DMS114 treated with DMSO at 0.1 percent for 48 hours (cell line): ENCODE measurements around the gene HSD11B1L.
"Not testable (repeated sequence)": the region's sequence is repeated elsewhere in the genome, so short reads cannot be mapped to it uniquely, and the experiment has no call there.

Experiments used
- DNase-seq: peaks from one replicate; lab custom pipeline; 2025; ENCODE audit not compliant: unreplicated experiment; lab: John Stamatoyannopoulos, UW

The HSD11B1L gene

DNA sequence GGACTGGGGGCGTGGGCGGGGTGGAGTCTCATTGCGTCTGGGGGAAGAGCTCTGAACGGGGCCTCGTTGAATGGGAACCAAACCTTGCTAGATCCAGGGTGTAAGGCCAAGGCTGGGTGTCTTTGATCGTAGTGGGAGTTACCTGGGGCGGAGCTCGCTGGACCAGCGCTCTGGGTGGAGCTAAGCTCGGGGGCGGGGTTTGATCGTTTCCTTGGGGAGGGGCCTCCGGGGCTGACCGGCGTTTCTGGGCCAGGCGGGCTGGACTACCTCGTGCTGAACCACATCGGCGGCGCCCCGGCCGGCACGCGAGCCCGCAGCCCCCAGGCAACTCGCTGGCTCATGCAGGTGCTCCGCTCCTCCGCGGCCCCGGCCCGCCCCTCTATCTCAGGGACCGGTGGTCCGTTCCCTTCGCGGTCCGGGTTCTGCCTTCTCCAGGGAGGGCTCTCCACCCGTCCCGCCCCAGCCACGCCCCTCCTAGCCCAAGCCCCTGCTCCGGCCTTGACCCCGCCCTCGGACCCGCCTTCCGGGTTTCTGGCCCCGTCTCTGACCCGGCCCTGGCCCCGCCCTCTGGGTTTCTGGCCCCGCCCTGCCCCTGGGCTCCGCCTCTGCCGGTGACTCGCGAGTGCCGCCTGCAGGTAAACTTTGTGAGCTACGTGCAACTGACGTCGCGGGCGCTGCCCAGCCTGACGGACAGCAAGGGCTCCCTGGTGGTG is 6.0 kb downstream of the HSD11B1L start:
- peak; percentile 51 for DNase-seq

DNA sequence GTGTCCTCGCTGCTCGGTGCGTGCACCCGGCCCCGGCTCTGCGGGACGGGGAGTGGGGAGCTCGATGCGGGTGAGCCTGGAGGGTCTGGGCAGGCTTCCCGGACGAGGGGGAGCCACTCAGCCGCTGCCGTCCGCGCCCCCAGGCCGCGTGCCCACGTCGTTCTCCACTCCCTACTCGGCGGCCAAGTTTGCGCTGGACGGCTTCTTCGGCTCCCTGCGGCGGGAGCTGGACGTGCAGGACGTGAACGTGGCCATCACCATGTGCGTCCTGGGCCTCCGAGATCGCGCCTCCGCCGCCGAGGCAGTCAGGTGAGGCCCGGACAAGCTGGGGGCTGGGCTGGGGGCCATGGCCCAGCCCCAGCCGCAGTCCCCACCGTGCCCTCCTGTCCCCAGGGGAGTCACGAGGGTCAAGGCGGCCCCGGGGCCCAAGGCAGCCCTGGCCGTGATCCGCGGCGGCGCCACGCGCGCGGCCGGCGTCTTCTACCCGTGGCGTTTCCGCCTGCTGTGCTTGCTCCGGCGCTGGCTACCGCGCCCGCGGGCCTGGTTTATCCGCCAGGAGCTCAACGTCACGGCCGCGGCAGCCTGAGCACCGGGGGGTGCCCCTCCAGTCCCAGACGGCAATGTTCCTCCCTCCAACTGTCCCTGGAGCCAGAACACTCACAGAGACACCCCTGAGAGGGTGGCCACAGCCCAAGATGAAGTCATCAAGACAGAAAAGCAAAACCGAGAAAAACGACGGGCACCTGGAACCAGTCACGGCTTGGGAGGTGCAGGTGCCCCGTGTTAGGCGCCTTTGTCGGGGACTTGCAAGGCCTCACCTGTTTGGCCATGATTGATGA is 6.8 kb downstream of the HSD11B1L start:
- DNase-seq = no peak

- DNase-seq = not testable (repeated sequence)
Measured at GRCh38 chr19:5688262-5688881, 7.5 kb downstream of the HSD11B1L start.

DNA sequence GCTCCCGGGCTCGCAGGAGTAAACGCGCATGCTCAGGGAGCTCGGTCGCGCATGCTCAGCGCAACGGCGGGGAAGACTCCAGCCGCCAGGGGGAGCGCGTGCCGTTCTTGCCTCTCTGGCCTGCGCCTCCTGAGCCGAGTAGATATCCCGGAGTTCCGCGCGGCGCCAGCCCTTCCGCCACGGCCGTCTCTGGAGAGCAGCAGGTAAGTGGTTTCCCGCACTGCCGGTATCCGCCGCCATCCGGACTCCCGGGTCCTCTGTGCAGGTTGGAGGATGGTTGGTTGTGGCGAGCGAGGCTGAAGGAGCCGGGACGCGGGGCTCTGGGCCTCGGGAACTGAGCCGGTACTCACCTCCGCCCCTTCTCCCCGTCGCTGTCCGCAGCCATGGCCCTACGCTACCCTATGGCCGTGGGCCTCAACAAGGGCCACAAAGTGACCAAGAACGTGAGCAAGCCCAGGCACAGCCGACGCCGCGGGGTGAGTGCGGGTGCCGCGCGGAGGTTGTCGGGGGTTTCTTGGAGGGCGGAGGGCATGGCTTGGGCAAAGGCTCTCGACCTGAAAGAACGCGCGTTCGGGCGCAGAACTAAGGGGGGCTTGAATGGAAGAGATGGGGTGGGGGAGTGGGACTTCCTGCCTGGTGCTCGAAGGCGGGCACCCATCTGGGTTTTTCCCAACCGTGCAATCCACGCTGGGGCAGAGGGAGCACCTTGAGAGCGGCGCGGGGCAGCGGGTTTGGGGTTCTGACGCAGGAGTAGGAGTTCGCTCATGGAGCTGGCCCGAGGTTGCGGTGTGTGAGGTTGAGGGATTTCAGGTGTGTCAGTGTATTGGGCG is 9.5 kb downstream of the HSD11B1L start, which contains the start of gene RPL36:
Gene RPL36, plus strand, starts transcription at position 171 of the 830 bp plus-strand sequence. Its CDS starts 213 bp downstream, at position 384.
- DNase-seq = peak; percentile 78

GRCh38 chr19:5690955-5691821 is 10.4 kb downstream of the HSD11B1L start:
- DNase-seq = no peak

DNA sequence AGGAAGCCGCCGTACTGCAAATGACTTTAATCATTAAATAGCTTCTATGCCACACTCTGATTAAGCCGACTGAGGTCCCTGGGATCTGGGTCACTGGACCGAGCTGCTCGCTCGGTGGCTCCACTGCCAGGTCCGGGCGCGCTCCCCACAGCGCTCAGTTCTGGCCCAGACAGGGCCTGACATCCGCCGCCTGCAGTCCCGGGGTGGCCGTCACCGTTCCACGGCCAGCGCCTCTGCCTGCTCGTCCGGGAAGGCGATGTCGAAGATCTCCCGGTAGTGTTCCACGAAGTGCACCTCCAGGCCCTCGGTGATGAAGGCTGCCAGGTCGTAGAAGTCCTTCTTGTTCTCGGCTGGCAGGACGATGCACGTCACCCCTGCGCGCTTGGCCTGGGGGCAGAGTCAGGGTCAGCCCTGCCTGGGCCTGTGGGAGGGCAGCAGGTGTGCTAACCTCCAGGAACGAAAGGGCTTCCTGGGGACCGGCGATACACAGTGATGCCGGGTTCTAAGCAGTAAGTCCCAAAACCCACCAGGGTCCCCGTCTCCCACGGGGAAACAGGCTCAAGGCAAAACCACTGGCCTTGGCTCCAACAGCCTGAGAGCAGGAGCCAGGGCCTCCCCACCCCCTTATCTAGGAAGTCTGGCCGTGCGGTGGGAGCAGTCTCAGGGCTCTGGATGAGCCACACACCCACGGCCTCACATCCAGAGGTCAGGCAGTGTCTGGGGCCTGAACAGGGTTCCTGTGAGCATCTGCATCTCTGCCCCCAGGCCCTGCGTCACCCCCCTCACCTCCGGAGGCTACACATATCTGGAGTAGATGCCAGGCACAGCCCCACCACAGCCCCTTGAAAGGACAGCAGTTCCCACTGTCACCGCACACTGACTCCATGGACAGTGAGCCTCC is 11.2 kb downstream of the HSD11B1L start:
- no peak for DNase-seq

- no peak for DNase-seq
Measured at GRCh38 chr19:5692723-5693194, 11.9 kb downstream of the HSD11B1L start.

DNA sequence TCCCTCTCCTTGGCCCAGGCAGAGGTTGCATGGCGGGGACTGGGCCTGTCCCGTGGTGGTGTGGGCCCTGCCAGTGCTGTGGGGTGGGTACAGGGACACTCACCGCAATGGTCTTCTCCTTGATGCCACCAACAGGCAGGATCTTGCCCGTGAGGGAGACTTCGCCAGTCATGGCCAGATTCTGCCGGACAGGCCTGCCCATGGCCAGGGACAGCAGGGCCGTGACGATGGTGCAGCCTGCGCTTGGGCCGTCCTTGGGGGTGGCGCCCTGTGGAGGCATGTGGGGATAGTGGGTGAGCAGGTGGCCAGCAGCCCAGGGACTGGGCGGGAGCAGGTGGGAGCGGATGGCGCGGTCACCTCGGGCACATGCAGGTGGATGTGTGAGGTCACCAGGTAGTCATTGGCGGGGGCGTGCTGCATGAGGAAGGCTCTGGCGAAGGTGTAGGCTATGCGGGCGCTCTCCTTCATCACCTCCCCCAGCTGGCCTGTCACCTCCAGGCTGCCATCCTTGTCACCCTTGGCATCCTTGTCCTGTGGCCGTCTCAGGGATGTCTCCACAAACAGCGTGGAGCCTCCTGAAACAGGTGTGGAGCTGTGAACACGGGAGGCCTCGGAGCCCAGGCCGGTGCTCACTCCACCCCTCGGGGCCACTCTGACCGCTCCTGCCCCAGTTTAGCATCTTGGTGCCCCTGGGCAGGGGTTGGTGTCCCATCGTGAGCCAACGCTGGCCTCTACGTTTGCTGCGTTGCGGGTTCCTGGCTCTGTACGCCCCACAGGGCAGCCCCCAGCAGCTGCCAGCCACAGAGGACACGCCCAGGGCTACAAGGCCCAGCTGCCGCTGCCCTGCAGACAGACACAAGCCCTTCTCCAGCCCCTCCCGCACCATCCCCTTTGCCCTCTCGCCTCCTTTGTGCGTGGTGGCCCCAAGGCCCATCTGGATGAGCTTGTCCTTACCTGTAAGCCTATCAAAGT is 12.7 kb downstream of the HSD11B1L start:
- no peak for DNase-seq

GRCh38 chr19:5694167-5694955 is 13.5 kb downstream of the HSD11B1L start:
- DNase-seq = no peak

- no peak for DNase-seq
Measured at GRCh38 chr19:5694956-5695648, 14.3 kb downstream of the HSD11B1L start.

GRCh38 chr19:5695649-5696195 is 14.9 kb downstream of the HSD11B1L start:
- DNase-seq = no peak

GRCh38 chr19:5696196-5697021 is 15.6 kb downstream of the HSD11B1L start:
- DNase-seq = no peak

DNA sequence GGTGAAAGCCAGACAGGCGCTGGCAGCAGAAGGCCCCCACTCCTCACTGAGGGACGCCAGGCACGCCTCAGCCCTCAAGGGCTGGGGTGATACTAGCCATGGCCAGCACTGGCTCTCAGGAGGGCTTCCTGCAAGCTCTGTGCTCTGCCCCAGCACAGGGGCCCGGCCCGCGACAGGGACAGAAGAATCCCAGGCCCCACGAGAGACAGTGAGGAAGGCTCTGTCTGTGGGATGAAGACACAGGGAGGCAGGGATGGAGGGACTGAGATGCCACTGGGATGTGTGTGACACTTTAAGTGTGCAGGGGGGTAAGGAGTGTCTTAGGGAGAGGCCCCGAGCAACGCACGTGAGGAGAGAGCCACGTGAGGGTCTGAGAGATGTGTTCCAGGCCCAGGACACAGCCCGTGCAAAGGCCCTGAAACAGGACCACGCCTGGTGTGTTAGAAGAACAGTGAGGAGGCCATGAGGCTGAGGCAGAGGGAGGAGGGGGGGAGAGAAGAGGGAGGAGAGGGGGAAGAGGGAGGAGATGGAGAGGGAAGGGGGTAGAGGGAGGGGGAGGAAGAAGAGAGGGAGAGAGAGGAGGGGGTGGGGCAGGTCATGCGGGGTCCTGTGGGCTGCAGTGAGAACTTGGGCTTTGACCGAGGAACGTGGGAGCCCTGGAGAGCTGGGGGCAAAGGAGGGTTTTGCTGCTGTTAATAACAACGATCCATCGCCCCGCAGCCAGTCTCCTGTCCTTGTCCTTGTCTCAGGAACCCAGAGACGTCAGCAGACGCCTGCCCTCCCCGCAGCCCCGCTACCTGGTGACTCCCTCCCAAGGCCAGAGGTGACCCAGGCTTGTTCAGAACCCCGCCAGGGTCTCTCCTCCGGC is 16.4 kb downstream of the HSD11B1L start:
- no peak for DNase-seq
